22Rv1 (cell line): ENCODE results near the gene ZBTB42.

Source experiments
- H3K27ac ChIP-seq: fragments of 450-650 bp; 2 replicates; pipeline ENCODE4 v1.5.1; 2017
- CTCF ChIP-seq: fragments of 450-650 bp; IDR thresholded peaks from 2 replicates; pipeline ENCODE4 v1.5.1; 2017; ENCODE audit warnings: mild to moderate bottlenecking
- ZFX ChIP-seq: fragments of 450-650 bp; IDR thresholded peaks from 2 replicates; pipeline ENCODE4 v1.6.1; 2017; ENCODE audit warnings: antibody characterized with exemption, borderline replicate concordance

Gene ZBTB42

GRCh38 chr14:104784846-104785707 lies 15.8 kb upstream of the ZBTB42 start:
- TF ChIP-seq CTCF (no peak), ZFX (no peak)
- H3K27ac ChIP-seq, result no peak overlapping the region

- no peak overlapping the region for H3K27ac ChIP-seq
- no peak for TF ChIP-seq ZFX
- TF ChIP-seq CTCF, result no peak
Observed at GRCh38 chr14:104785708-104786080, 15.2 kb upstream of the ZBTB42 start.

- TF ChIP-seq ZFX (no peak), CTCF (no peak)
- H3K27ac ChIP-seq, result no peak overlapping the region
Observed at GRCh38 chr14:104786091-104786586, 14.8 kb upstream of the ZBTB42 start.

GRCh38 chr14:104786726-104787675 lies 13.9 kb upstream of the ZBTB42 start:
- no peak overlapping the region for H3K27ac ChIP-seq
- TF ChIP-seq CTCF, result no peak
- TF ChIP-seq ZFX, result no peak

- no peak for TF ChIP-seq ZFX
- TF ChIP-seq CTCF, result no peak
- no peak overlapping the region for H3K27ac ChIP-seq
Observed at GRCh38 chr14:104787736-104788135, 13.2 kb upstream of the ZBTB42 start.

- no peak overlapping the region for H3K27ac ChIP-seq
- no peak for TF ChIP-seq ZFX
- no peak for TF ChIP-seq CTCF
Observed at GRCh38 chr14:104788161-104788818, 12.6 kb upstream of the ZBTB42 start.
